DND-41 (cell line): Measurements from ENCODE around the gene ST6GALNAC5.

Experiments
- CTCF ChIP-seq: IDR thresholded peaks from 2 replicates; pipeline ENCODE4 v1.5.1; 2012; ENCODE audit warnings: borderline replicate concordance, low read length, moderate library complexity, mild to moderate bottlenecking; ENCODE audit not compliant: poor library complexity, severe bottlenecking; ENCODE audit errors: extremely low read depth
- EZH2 ChIP-seq: IDR thresholded peaks from 3 replicates; pipeline ENCODE4 v1.6.1; 2012; ENCODE audit warnings: borderline replicate concordance, low read depth, mild to moderate bottlenecking, moderate library complexity, low read length, inconsistent platforms; ENCODE audit not compliant: severe bottlenecking

DNA sequence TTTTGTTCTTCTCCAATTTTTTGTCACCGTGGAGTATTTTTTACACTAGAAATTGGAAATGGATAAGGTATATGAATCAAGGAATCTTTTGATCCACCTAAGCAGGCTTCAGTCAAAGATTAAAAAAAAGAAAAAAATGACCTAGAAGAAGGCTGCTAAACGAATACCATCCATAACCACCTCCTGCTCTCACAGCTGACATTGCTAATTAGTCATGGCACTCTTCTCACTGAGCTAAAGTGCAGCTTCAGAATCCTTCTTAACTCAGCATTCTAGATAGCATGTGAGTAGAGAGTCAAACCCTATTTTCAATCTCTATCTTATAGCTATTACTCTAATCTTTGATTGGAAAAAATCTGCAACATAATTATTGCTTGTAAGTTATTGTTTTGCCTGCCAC is 40.2 kb upstream of the ST6GALNAC5 start:
- TF ChIP-seq CTCF: no peak
- TF ChIP-seq EZH2: no peak
